ENCODE data around the gene ARHGEF12.

Gene ARHGEF12

GRCh38 chr11:120513436-120514315, 177.5 kb downstream of the ARHGEF12 start:
- Histone ChIP-seq H3K4me3 (no peak overlapping the region), H3K27ac (no peak overlapping the region), H3K9me3 (ENCODE audit: low read depth, low read length) (no peaks in the 10 kb centered on the region), H3K9ac (ENCODE audit: insufficient read length) (no peak overlapping the region), H3K36me3 (ENCODE audit: insufficient read depth, low read length) (no peaks in the 10 kb centered on the region)
- TF ChIP-seq POLR2AphosphoS5 (IDR thresholded peaks at IDR 0.05; ENCODE audit: borderline replicate concordance, low read depth, low read length) (no peak), FOXP2 (optimal IDR thresholded peaks at IDR 0.05; ENCODE audit: control extremely low read depth, extremely low read length, insufficient read depth) (no peak), EZH2 (IDR thresholded peaks at IDR 0.05) (no peak)
- no peak for DNase-seq (ENCODE audit: low read depth, low spot score)

- Histone ChIP-seq H3K27ac (no peak overlapping the region), H3K4me3 (no peak overlapping the region), H3K36me3 (ENCODE audit: insufficient read depth, low read length) (no peaks in the 10 kb centered on the region), H3K9me3 (ENCODE audit: low read depth, low read length) (no peaks in the 10 kb centered on the region), H3K9ac (ENCODE audit: insufficient read length) (no peak overlapping the region)
- no peak for TF ChIP-seq POLR2AphosphoS5 (IDR thresholded peaks at IDR 0.05; ENCODE audit: borderline replicate concordance, low read depth, low read length)
- TF ChIP-seq FOXP2 (optimal IDR thresholded peaks at IDR 0.05; ENCODE audit: control extremely low read depth, extremely low read length, insufficient read depth): no peak
- TF ChIP-seq EZH2 (IDR thresholded peaks at IDR 0.05): no peak
- DNase-seq (ENCODE audit: low read depth, low spot score): no peak
Measured at GRCh38 chr11:120514541-120515121, 178.4 kb downstream of the ARHGEF12 start.

GRCh38 chr11:120515186-120515723, 179.0 kb downstream of the ARHGEF12 start:
- no peak overlapping the region for H3K4me3 ChIP-seq
- H3K9me3 ChIP-seq (ENCODE audit: low read depth, low read length): no peaks in the 10 kb centered on the region
- no peaks in the 10 kb centered on the region for H3K36me3 ChIP-seq (ENCODE audit: insufficient read depth, low read length)
- no peak overlapping the region for H3K9ac ChIP-seq (ENCODE audit: insufficient read length)
- TF ChIP-seq EZH2 (IDR thresholded peaks at IDR 0.05) (no peak), POLR2AphosphoS5 (IDR thresholded peaks at IDR 0.05; ENCODE audit: borderline replicate concordance, low read depth, low read length) (no peak), FOXP2 (optimal IDR thresholded peaks at IDR 0.05; ENCODE audit: control extremely low read depth, extremely low read length, insufficient read depth) (no peak)
- no peak overlapping the region for H3K27ac ChIP-seq
- no peak for DNase-seq (ENCODE audit: low read depth, low spot score)

GRCh38 chr11:120516461-120517389, 180.5 kb downstream of the ARHGEF12 start:
- Histone ChIP-seq H3K27ac (no peak overlapping the region), H3K9ac (ENCODE audit: insufficient read length) (no peak overlapping the region)
- TF ChIP-seq FOXP2 (optimal IDR thresholded peaks at IDR 0.05; ENCODE audit: control extremely low read depth, extremely low read length, insufficient read depth): no peak
- TF ChIP-seq POLR2AphosphoS5 (IDR thresholded peaks at IDR 0.05; ENCODE audit: borderline replicate concordance, low read depth, low read length): no peak
- TF ChIP-seq EZH2 (IDR thresholded peaks at IDR 0.05): no peak

GRCh38 chr11:120517390-120517761, 181.2 kb downstream of the ARHGEF12 start:
- TF ChIP-seq POLR2AphosphoS5 (IDR thresholded peaks at IDR 0.05; ENCODE audit: borderline replicate concordance, low read depth, low read length): no peak
- no peak for TF ChIP-seq FOXP2 (optimal IDR thresholded peaks at IDR 0.05; ENCODE audit: control extremely low read depth, extremely low read length, insufficient read depth)
- no peak for TF ChIP-seq EZH2 (IDR thresholded peaks at IDR 0.05)
- Histone ChIP-seq H3K27ac (no peak overlapping the region), H3K4me3 (no peak overlapping the region), H3K9me3 (ENCODE audit: low read depth, low read length) (no peaks in the 10 kb centered on the region), H3K36me3 (ENCODE audit: insufficient read depth, low read length) (no peaks in the 10 kb centered on the region), H3K9ac (ENCODE audit: insufficient read length) (no peak overlapping the region)
- DNase-seq (ENCODE audit: low read depth, low spot score): no peak

More at GRCh38 chr11:120516461-120517389, 180.5 kb downstream of the ARHGEF12 start:
- Histone ChIP-seq H3K4me3 (no peak overlapping the region), H3K9me3 (ENCODE audit: low read depth, low read length) (no peaks in the 10 kb centered on the region), H3K36me3 (ENCODE audit: insufficient read depth, low read length) (no peaks in the 10 kb centered on the region)
- DNase-seq (ENCODE audit: low read depth, low spot score): no peak

- Histone ChIP-seq H3K9me3 (ENCODE audit: low read depth, low read length) (no peaks in the 10 kb centered on the region), H3K4me3 (no peak overlapping the region), H3K9ac (ENCODE audit: insufficient read length) (no peak overlapping the region), H3K27ac (no peak overlapping the region), H3K36me3 (ENCODE audit: insufficient read depth, low read length) (no peaks in the 10 kb centered on the region)
- TF ChIP-seq FOXP2 (optimal IDR thresholded peaks at IDR 0.05; ENCODE audit: control extremely low read depth, extremely low read length, insufficient read depth) (no peak), POLR2AphosphoS5 (IDR thresholded peaks at IDR 0.05; ENCODE audit: borderline replicate concordance, low read depth, low read length) (no peak), EZH2 (IDR thresholded peaks at IDR 0.05) (no peak)
- no peak for DNase-seq (ENCODE audit: low read depth, low spot score)
Measured at GRCh38 chr11:120517801-120518291, 181.6 kb downstream of the ARHGEF12 start.

- DNase-seq (ENCODE audit: low read depth, low spot score): no peak
- Histone ChIP-seq H3K36me3 (ENCODE audit: insufficient read depth, low read length) (no peaks in the 10 kb centered on the region), H3K27ac (no peak overlapping the region), H3K9ac (ENCODE audit: insufficient read length) (no peak overlapping the region), H3K4me3 (no peak overlapping the region), H3K9me3 (ENCODE audit: low read depth, low read length) (no peaks in the 10 kb centered on the region)
- TF ChIP-seq EZH2 (IDR thresholded peaks at IDR 0.05) (no peak), POLR2AphosphoS5 (IDR thresholded peaks at IDR 0.05; ENCODE audit: borderline replicate concordance, low read depth, low read length) (no peak), FOXP2 (optimal IDR thresholded peaks at IDR 0.05; ENCODE audit: control extremely low read depth, extremely low read length, insufficient read depth) (no peak)
Measured at GRCh38 chr11:120518356-120518755, 182.1 kb downstream of the ARHGEF12 start.

Data from SK-N-MC (cell line).